Neural crest cell (in vitro differentiated cells): Measurements from ENCODE around the gene TKTL2. TPM values are rescaled to one million over a fixed set of nuclear protein-coding genes. Genes with fewer than 3 reads are reported as not detected.
A peak's percentile ranks its signal among the peaks of the same experiment; 100 is the strongest.

Experiments used
- DNase-seq: peaks from one replicate; pipeline ENCODE4 v3.0.0; 2021; ENCODE audit warnings: low read depth, mixed read lengths, low spot score
- H3K27ac Mint-ChIP-seq: one replicate; pipeline ENCODE4 v1.8.0; 2021; ENCODE audit warnings: mild to moderate bottlenecking, mixed read lengths; ENCODE audit not compliant: unreplicated experiment
- H3K27me3 Mint-ChIP-seq: 2 replicates; pipeline ENCODE4 v1.8.0; 2021; ENCODE audit warnings: low read depth, mild to moderate bottlenecking, mixed read lengths
- H3K36me3 Mint-ChIP-seq: 2 replicates; pipeline ENCODE4 v1.8.0; 2021; ENCODE audit warnings: low read depth, mild to moderate bottlenecking, mixed read lengths
- H3K4me1 Mint-ChIP-seq: 2 replicates; pipeline ENCODE4 v1.8.0; 2021; ENCODE audit warnings: mixed read lengths
- H3K4me3 Mint-ChIP-seq: one replicate; pipeline ENCODE4 v1.8.0; 2021; ENCODE audit warnings: mild to moderate bottlenecking, mixed read lengths
- H3K9me3 Mint-ChIP-seq: 2 replicates; pipeline ENCODE4 v1.8.0; 2021; ENCODE audit warnings: mixed read lengths
- CTCF ChIP-seq: fragments of 200-600 bp; sonication (generic); conservative IDR thresholded peaks from 2 replicates; pipeline ENCODE4 v1.5.0; 2021; ENCODE audit warnings: antibody characterized with exemption, mild to moderate bottlenecking
- total RNA-seq: library from RNA; stranded (reverse); gene quantifications from 2 replicates; pipeline ENCODE4 v1.2.1, GENCODE V29; 2021

The TKTL2 gene
- total RNA-seq, 1 donor from 2014 or later: not detected

GRCh38 chr4:163485589-163485988 is 12.0 kb upstream of the TKTL2 start:
- Mint-ChIP-seq H3K36me3 (no peaks in the 10 kb centered on the region), H3K9me3 (no peaks in the 10 kb centered on the region), H3K4me1 (no peaks in the 10 kb centered on the region), H3K27ac (no peak overlapping the region), H3K4me3 (no peak overlapping the region), H3K27me3 (peaks cover 7% of the 10 kb centered on the region)
- DNase-seq: no peak
- no peak for TF ChIP-seq CTCF

GRCh38 chr4:163484906-163485305 is 11.4 kb upstream of the TKTL2 start:
- Mint-ChIP-seq H3K36me3 (no peaks in the 10 kb centered on the region), H3K27me3 (peaks cover 3% of the 10 kb centered on the region), H3K27ac (no peak overlapping the region), H3K9me3 (no peaks in the 10 kb centered on the region), H3K4me1 (no peaks in the 10 kb centered on the region), H3K4me3 (no peak overlapping the region)
- DNase-seq: peak; percentile 66
- TF ChIP-seq CTCF: peak; percentile 77

GRCh38 chr4:163482190-163482589 is 8.6 kb upstream of the TKTL2 start:
- no peaks in the 10 kb centered on the region for H3K27me3 Mint-ChIP-seq
- TF ChIP-seq CTCF: no peak
- no peak overlapping the region for H3K4me3 Mint-ChIP-seq
- no peaks in the 10 kb centered on the region for H3K36me3 Mint-ChIP-seq
- no peak for DNase-seq
- no peaks in the 10 kb centered on the region for H3K9me3 Mint-ChIP-seq
- H3K27ac Mint-ChIP-seq: no peak overlapping the region
- no peaks in the 10 kb centered on the region for H3K4me1 Mint-ChIP-seq

GRCh38 chr4:163476761-163477438 is 3.3 kb upstream of the TKTL2 start:
- Mint-ChIP-seq H3K27ac (no peak overlapping the region), H3K27me3 (no peaks in the 10 kb centered on the region), H3K9me3 (peaks cover 3% of the 10 kb centered on the region), H3K36me3 (no peaks in the 10 kb centered on the region), H3K4me1 (no peaks in the 10 kb centered on the region), H3K4me3 (no peak overlapping the region)
- no peak for TF ChIP-seq CTCF
- DNase-seq: no peak

- H3K4me1 Mint-ChIP-seq: no peaks in the 10 kb centered on the region
- TF ChIP-seq CTCF: no peak
- H3K27ac Mint-ChIP-seq: no peak overlapping the region
- DNase-seq: no peak
- no peaks in the 10 kb centered on the region for H3K36me3 Mint-ChIP-seq
- no peak overlapping the region for H3K4me3 Mint-ChIP-seq
- H3K9me3 Mint-ChIP-seq: peaks cover 3% of the 10 kb centered on the region
- H3K27me3 Mint-ChIP-seq: no peaks in the 10 kb centered on the region
Measured at GRCh38 chr4:163474027-163474426, 473 bp upstream of the TKTL2 start.
